GM18499 (cell line): ENCODE measurements around the gene HNRNPH3.

Source experiments
- ATAC-seq: cut with Tn5 transposase; IDR thresholded peaks from one replicate; pipeline ENCODE4 v1.9.1; 2021; ENCODE audit warnings: moderate number of reproducible peaks; ENCODE audit not compliant: insufficient read depth, unreplicated experiment

Gene HNRNPH3

DNA sequence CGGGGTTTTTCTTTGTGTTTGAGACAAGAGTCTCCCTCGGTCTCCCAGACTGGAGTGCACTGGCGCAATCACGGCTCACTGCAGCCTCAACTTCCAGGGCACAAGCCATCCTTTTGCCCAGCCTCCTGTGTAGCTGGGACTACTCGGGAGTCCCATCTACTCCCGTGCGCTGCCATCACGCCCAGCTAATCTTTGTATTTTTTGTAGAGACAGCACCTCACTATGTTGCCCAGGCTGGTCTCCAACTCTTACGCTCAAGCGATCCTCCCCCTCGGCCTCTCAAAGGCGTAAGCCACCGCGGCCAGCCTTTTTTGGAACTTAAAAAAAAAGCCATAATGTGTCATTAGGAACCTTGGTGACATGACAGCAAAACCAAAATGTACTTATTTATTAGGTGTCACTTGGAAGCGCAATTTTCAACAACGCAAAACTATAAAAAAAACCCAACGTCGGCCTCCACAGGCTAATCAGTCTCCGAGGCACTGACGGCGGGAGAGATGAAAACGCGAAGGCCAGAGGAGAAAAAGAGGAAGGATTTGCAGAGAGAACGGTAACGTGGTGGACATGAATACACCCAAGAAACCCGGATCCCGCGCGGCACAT lies 911 bp upstream of the HNRNPH3 start:
- ATAC-seq, result no peak

GRCh38 chr10:68332259-68333057 lies 594 bp downstream of the HNRNPH3 start, which contains the start of gene PBLD:
Gene PBLD (minus strand): TSS chr10:68332928. CDS start chr10:68306844, 26,084 bp downstream.
- ATAC-seq, result no peak

GRCh38 chr10:68333058-68333395 lies 1.2 kb downstream of the HNRNPH3 start:
- ATAC-seq, result no peak

GRCh38 chr10:68333440-68334431 lies 1.9 kb downstream of the HNRNPH3 start:
- no peak for ATAC-seq

- no peak for ATAC-seq
Observed at GRCh38 chr10:68334672-68335467, 3.0 kb downstream of the HNRNPH3 start.

- no peak for ATAC-seq
Observed at GRCh38 chr10:68336754-68337351, 5.0 kb downstream of the HNRNPH3 start.

DNA sequence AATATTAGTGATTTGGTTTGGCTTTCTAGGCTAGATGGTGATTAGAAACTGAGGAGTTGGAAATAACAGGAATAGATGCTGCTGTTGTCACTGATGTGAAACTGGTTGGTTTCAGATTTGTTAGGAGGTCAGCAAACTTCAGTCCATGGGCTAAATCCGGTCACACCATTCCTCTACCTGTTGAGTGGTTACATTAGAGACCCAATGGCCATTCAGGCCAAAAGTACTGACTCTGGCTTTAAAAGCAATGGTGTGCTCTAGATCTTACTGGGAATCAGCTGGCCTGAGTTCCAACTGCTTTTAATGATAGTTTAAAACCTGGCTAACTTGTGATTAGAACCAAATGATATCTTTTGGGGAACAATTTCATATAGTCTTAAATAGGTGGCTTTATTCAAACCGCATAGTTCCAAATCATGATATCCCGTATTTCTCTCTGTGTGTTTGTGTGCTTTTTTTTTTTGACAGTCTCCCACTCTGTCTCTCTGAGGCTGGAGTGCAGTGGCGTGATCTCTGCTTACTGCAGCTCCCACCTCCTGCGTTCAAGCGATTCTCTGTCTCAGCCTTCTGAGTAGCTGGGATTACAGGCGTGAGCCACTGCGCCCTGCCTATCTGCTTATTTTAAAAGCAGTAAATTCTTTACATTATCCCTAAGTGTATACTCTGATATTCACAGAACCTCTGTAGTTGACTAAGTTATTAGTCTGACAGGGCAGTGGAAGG lies 8.7 kb downstream of the HNRNPH3 start:
- ATAC-seq, result no peak

DNA sequence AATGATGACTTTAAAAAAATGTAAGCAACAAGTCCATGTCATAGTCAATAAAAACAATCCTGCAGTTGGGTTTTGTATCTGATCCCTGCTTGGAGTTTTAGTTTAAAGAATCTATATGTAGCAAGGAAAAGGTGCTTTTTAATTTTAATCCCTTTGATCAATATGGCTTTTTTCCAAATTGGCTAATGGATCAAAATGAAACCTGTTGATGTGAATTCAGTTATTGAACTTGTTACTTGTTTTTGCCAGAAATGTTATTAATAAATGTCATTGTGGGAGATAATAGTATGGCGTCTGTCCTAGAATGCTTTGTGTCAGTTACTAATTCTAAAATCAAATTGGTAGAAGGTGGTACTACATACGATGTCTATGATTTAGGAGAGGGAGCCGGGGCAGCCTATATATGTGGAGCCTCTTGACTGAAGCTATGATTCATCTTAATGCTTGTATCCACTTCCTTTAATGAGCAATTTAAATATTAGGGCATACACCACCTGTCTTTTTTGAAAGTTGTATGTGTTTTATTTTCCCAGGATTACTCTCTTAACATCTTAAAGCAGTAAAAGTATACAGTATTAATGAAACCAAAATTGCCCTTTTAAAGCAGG lies 11.1 kb downstream of the HNRNPH3 start:
- ATAC-seq, result no peak

DNA sequence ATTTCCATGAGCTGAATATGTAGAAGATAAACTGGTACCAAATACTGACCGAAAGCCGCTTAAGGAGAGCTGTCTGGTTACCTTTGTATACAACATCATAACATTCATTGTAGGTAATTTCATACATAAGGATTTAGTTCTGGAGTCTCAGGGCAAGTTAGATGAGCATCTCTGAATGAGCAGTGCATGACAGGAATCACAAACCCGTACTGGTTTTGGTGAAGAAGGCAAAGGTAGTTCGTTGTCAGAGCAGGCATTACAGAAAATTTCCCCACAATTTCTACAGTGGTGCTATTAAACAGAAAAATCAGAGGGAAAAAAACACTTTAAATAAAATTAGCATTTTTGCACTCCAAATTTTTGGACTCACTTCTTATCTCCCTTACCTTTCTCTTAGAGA lies 13.8 kb downstream of the HNRNPH3 start:
- no peak for ATAC-seq

GRCh38 chr10:68346774-68347173 lies 14.9 kb downstream of the HNRNPH3 start:
- no peak for ATAC-seq

DNA sequence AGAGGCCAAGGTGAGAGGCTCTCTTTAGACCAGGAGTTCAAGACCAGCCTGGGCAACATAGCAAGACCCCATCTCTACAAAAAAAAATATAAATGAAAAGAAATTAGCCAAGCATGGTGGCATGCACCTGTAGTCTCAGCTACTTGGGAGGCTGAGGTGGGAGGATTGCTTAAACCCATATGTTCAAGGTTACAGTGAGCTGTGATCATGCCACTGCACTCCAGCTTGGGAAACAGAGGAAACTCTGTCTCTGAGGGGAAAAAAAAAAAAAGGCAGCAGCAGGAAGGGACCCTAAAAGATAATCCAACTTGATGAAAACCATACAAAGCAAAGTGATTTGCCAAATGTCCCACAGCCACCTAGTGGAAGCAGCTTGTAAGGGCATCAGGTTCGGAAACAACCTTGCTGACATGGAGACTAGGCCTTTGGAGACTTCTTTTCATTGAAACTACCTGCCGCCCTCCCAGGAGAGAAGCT lies 16.4 kb downstream of the HNRNPH3 start:
- no peak for ATAC-seq

GRCh38 chr10:68353537-68353936 lies 21.7 kb downstream of the HNRNPH3 start:
- no peak for ATAC-seq

GRCh38 chr10:68359189-68359588 lies 27.3 kb downstream of the HNRNPH3 start:
- ATAC-seq, result no peak

GRCh38 chr10:68362590-68362989 lies 30.7 kb downstream of the HNRNPH3 start:
- no peak for ATAC-seq

GRCh38 chr10:68364101-68364886 lies 32.4 kb downstream of the HNRNPH3 start:
- ATAC-seq, result no peak

- ATAC-seq, result no peak
Observed at GRCh38 chr10:68365611-68366010, 33.7 kb downstream of the HNRNPH3 start.

GRCh38 chr10:68366600-68366999 lies 34.7 kb downstream of the HNRNPH3 start:
- ATAC-seq, result no peak

GRCh38 chr10:68367121-68367520 lies 35.3 kb downstream of the HNRNPH3 start:
- no peak for ATAC-seq
